HL-60 (cell line): ENCODE results near the gene SMYD1.

Experiments
- DNase-seq, 2 experiments: peaks; one replicate each; pipeline ENCODE4 v3.0.0-alpha.2; 2010 to 2020; ENCODE audit warnings: low read depth in 1 of 2, low spot score in 1 of 2
- H3K27ac ChIP-seq: fragments of 250-450 bp; sonication (Bioruptor Pico); replicated peaks from 2 replicates; pipeline ENCODE4 v1.5.1; 2020; ENCODE audit warnings: mild to moderate bottlenecking, moderate library complexity
- H3K27me3 ChIP-seq: fragments of 250-450 bp; sonication (Bioruptor Pico); 2 replicates; pipeline ENCODE4 v1.5.1; 2021; ENCODE audit warnings: mild to moderate bottlenecking, moderate library complexity; ENCODE audit not compliant: insufficient read depth, poor library complexity, severe bottlenecking
- H3K4me3 ChIP-seq: replicated peaks from 2 replicates; pipeline ENCODE4 v1.5.1; 2011; ENCODE audit warnings: mild to moderate bottlenecking, control low read depth, low read length; ENCODE audit not compliant: insufficient read depth
- GABPA ChIP-seq: IDR thresholded peaks from 2 replicates; pipeline ENCODE4 v1.6.1; 2012; ENCODE audit warnings: low read depth
- POLR2AphosphoS5 ChIP-seq: IDR thresholded peaks from 2 replicates; pipeline ENCODE4 v1.6.1; 2012; ENCODE audit warnings: low read depth
- SPI1 ChIP-seq: IDR thresholded peaks from 2 replicates; pipeline ENCODE4 v1.6.1; 2012; ENCODE audit warnings: low read depth, mild to moderate bottlenecking, borderline replicate concordance
- TF ChIP-seq, protein P1 (sequence below): IDR thresholded peaks from one replicate; pipeline ENCODE4 v1.5.1; 2011; ENCODE audit warnings: low read length, control low read depth, inconsistent platforms; ENCODE audit not compliant: insufficient read depth
- TF ChIP-seq, protein P2 (sequence below): IDR thresholded peaks from 2 replicates; pipeline ENCODE4 v1.6.1; 2012; ENCODE audit warnings: low read depth; ENCODE audit not compliant: insufficient replicate concordance

Gene SMYD1

GRCh38 chr2:88078643-88079172 is 11.1 kb downstream of the SMYD1 start:
- Histone ChIP-seq H3K27ac (no peak overlapping the region), H3K27me3 (no peaks in the 10 kb centered on the region), H3K4me3 (no peak overlapping the region)
- no peak for DNase-seq
- TF ChIP-seq, protein P1, sequence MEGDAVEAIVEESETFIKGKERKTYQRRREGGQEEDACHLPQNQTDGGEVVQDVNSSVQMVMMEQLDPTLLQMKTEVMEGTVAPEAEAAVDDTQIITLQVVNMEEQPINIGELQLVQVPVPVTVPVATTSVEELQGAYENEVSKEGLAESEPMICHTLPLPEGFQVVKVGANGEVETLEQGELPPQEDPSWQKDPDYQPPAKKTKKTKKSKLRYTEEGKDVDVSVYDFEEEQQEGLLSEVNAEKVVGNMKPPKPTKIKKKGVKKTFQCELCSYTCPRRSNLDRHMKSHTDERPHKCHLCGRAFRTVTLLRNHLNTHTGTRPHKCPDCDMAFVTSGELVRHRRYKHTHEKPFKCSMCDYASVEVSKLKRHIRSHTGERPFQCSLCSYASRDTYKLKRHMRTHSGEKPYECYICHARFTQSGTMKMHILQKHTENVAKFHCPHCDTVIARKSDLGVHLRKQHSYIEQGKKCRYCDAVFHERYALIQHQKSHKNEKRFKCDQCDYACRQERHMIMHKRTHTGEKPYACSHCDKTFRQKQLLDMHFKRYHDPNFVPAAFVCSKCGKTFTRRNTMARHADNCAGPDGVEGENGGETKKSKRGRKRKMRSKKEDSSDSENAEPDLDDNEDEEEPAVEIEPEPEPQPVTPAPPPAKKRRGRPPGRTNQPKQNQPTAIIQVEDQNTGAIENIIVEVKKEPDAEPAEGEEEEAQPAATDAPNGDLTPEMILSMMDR = no peak
- TF ChIP-seq POLR2AphosphoS5 (no peak), GABPA (no peak), SPI1 (no peak)
- TF ChIP-seq, protein P2, sequence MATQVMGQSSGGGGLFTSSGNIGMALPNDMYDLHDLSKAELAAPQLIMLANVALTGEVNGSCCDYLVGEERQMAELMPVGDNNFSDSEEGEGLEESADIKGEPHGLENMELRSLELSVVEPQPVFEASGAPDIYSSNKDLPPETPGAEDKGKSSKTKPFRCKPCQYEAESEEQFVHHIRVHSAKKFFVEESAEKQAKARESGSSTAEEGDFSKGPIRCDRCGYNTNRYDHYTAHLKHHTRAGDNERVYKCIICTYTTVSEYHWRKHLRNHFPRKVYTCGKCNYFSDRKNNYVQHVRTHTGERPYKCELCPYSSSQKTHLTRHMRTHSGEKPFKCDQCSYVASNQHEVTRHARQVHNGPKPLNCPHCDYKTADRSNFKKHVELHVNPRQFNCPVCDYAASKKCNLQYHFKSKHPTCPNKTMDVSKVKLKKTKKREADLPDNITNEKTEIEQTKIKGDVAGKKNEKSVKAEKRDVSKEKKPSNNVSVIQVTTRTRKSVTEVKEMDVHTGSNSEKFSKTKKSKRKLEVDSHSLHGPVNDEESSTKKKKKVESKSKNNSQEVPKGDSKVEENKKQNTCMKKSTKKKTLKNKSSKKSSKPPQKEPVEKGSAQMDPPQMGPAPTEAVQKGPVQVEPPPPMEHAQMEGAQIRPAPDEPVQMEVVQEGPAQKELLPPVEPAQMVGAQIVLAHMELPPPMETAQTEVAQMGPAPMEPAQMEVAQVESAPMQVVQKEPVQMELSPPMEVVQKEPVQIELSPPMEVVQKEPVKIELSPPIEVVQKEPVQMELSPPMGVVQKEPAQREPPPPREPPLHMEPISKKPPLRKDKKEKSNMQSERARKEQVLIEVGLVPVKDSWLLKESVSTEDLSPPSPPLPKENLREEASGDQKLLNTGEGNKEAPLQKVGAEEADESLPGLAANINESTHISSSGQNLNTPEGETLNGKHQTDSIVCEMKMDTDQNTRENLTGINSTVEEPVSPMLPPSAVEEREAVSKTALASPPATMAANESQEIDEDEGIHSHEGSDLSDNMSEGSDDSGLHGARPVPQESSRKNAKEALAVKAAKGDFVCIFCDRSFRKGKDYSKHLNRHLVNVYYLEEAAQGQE = no peak

DNA sequence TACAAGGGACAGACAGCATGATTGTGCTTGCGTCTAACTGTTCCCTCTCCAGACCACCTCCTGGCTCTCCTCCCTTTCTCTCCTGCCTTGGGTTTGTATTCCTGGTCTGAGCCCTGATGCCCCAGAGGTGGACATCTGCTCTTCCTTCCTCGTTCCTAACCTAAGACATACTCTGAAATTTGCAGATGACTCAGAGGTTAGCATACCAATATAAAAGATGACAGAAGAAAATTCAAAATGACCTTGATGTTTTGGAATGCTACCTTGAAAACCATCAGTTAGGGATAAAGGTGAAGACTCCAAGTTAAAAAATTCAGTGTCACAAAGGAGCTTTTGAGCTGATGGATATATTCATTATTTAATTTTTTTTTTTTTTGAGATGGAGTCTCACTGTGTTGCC is 12.9 kb downstream of the SMYD1 start:
- no peak overlapping the region for H3K4me3 ChIP-seq
- no peak overlapping the region for H3K27ac ChIP-seq
- H3K27me3 ChIP-seq = no peaks in the 10 kb centered on the region
- TF ChIP-seq, protein P2 = no peak
- TF ChIP-seq POLR2AphosphoS5 (no peak), SPI1 (no peak), GABPA (no peak)
- TF ChIP-seq, protein P1 = no peak
- DNase-seq = no peak

DNA sequence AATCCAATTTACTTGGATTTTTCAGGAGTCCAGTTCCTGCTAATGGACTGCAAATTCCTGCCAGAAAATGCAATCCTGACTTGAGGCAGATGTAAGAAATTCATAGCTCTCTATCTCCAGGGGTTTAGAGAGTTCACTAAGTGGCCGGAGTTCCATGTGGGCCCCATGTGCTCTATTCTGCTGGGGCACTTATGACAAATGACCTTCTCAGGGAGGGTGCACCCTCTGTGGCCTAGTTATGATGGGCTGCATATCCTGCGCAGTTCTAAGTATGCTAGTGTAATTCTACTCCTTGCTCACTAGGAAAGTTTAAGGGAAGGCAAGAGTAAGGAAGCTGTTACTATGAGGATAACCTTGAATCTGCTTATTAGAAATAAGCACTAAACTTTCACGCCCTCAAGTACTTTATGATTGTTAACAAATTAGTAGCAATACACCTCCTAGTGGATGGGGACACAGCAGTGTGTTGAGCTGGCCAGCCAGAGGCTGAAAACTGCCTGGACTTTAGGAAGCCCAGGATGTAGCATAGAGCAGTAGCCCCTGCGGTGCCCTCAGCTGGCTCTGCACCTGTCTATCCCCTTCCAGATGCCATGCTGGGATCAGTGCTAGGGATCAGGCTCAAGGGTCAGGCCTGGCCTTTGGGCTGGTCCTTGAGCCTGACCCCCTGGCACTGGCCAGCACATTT is 14.4 kb downstream of the SMYD1 start:
- no peak for DNase-seq
- Histone ChIP-seq H3K27me3 (no peaks in the 10 kb centered on the region), H3K4me3 (no peak overlapping the region), H3K27ac (no peak overlapping the region)
- TF ChIP-seq GABPA = no peak
- TF ChIP-seq, protein P1 = no peak

DNA sequence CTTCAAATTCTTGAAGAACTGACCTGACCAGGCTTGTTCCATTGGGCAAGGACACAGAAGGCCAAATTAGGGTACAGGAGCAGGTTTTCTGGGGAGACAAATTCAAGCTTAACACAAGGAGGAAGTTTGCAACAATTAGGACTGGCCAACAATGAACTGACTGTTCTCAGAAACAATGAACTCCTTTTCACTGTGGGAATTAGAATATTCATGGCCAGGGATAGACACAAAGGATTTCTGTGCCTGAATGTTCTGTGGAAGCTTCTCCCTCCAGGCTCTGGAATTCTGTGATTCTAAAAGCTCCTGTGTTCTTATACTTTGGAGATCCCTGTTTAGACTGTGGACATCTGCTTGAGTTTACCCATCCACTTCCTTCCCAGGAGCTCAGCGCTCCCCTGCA is 15.2 kb downstream of the SMYD1 start:
- Histone ChIP-seq H3K27me3 (no peaks in the 10 kb centered on the region), H3K4me3 (no peak overlapping the region), H3K27ac (peak overlapping the region; percentile 18; the same call in 1 of the 2 replicates)
- TF ChIP-seq SPI1 (0 out of 2 replicates have a peak, but pooled peaks have one; percentile 10), GABPA (no peak)
- DNase-seq = no peak
